Measurements from ENCODE around the gene HSBP1. TPM values are rescaled to one million over a fixed set of nuclear protein-coding genes. Genes with fewer than 3 reads are reported as not detected.

HSBP1 gene
- total and polyA plus RNA-seq, 9 donors = 17.0 to 139 (median 94.0) TPM

- TF ChIP-seq EP300 (IDR thresholded peaks at IDR 0.05) = no peak
- TF ChIP-seq POLR2A (IDR thresholded peaks at IDR 0.05) = no peak
- no peak for TF ChIP-seq CTCF (IDR thresholded peaks at IDR 0.05)
- Histone ChIP-seq H3K4me3 (no peak overlapping the region), H3K27me3 (no peaks in the 10 kb centered on the region), H3K36me3 (no peaks in the 10 kb centered on the region), H3K27ac (no peak overlapping the region), H3K4me1 (ENCODE audit: insufficient read depth) (no peaks in the 10 kb centered on the region), H3K9me3 (no peaks in the 10 kb centered on the region)
- no peak for DNase-seq
- WGBS, 3 donors = 79 to 90% (median 80%) methylated on average over 9 of the region's 9 CpGs
- intact Hi-C loops (cut with DNase I) = no loop called here
These were observed 30.8 kb upstream of the HSBP1 start for GRCh38 chr16:83776944-83777343.

GRCh38 chr16:83779886-83780285 lies 27.9 kb upstream of the HSBP1 start:
- Histone ChIP-seq H3K9me3 (no peaks in the 10 kb centered on the region), H3K4me1 (ENCODE audit: insufficient read depth) (no peaks in the 10 kb centered on the region), H3K36me3 (no peaks in the 10 kb centered on the region), H3K27me3 (no peaks in the 10 kb centered on the region), H3K27ac (no peak overlapping the region), H3K4me3 (no peak overlapping the region)
- intact Hi-C loops (cut with DNase I) = no loop called here
- 16 to 34% (median 24%) methylated on average over 6 of the region's 6 CpGs for WGBS, 3 donors
- TF ChIP-seq POLR2A (IDR thresholded peaks at IDR 0.05) = no peak
- no peak for TF ChIP-seq EP300 (IDR thresholded peaks at IDR 0.05)
- TF ChIP-seq CTCF (IDR thresholded peaks at IDR 0.05) = no peak
- DNase-seq = no peak

GRCh38 chr16:83785455-83785854 lies 22.3 kb upstream of the HSBP1 start:
- no peak for DNase-seq
- no peak overlapping the region for H3K27ac ChIP-seq
- H3K27me3 ChIP-seq = no peaks in the 10 kb centered on the region
- 67 to 81% (median 67%) methylated on average over 2 of the region's 2 CpGs for WGBS, 3 donors
- H3K36me3 ChIP-seq = no peaks in the 10 kb centered on the region
- H3K4me1 ChIP-seq (ENCODE audit: insufficient read depth) = no peaks in the 10 kb centered on the region
- TF ChIP-seq EP300 (IDR thresholded peaks at IDR 0.05) = no peak
- no peak for TF ChIP-seq CTCF (IDR thresholded peaks at IDR 0.05)
- no peak for TF ChIP-seq POLR2A (IDR thresholded peaks at IDR 0.05)
- H3K9me3 ChIP-seq = no peaks in the 10 kb centered on the region
- intact Hi-C loops (cut with DNase I) = no loop called here
- H3K4me3 ChIP-seq = no peak overlapping the region

- 83 to 87% (median 85%) methylated on average over 8 of the region's 8 CpGs for WGBS, 3 donors
- Histone ChIP-seq H3K9me3 (peaks cover 0 to 6% of the 10 kb centered on the region in 2 donors), H3K27ac (no peak overlapping the region), H3K27me3 (no peaks in the 10 kb centered on the region), H3K36me3 (no peaks in the 10 kb centered on the region), H3K4me1 (ENCODE audit: insufficient read depth) (no peaks in the 10 kb centered on the region), H3K4me3 (no peak overlapping the region)
- intact Hi-C loops (cut with DNase I) = no loop called here
- DNase-seq = no peak
- TF ChIP-seq EP300 (IDR thresholded peaks at IDR 0.05) = no peak
- no peak for TF ChIP-seq POLR2A (IDR thresholded peaks at IDR 0.05)
- TF ChIP-seq CTCF (IDR thresholded peaks at IDR 0.05) = no peak
These were observed 18.0 kb upstream of the HSBP1 start for GRCh38 chr16:83789642-83790401.
